ENCODE measurements around the gene DGCR6. TPM values are rescaled to one million over a fixed set of nuclear protein-coding genes. Genes with fewer than 3 reads are reported as not detected.
A peak's percentile ranks its signal among the peaks of the same experiment; 100 is the strongest.
"Not testable (repeated sequence)": the region's sequence is repeated elsewhere in the genome, so short reads cannot be mapped to it uniquely, and the experiment has no call there.

DGCR6 gene
- 0.37 to 1.2 TPM (median 0.88 TPM) in 3 replicates for polyA plus RNA-seq
- 2.0 TPM for polyA plus RNA-seq (2011; ENCODE audit: low read depth)
- polyA plus RNA-seq (2011; cell fraction: cytosol; rRNA removed): 0.64 and 0.97 TPM in 2 replicates
- polyA plus RNA-seq (2011; cell fraction: nucleus; rRNA removed): 2.0 and 3.4 TPM in 2 replicates
- polyA plus RNA-seq (2012; ENCODE audit: low replicate concordance): 0.32 and 2.2 TPM in 2 replicates
- 0.16 to 1.4 TPM (median 0.95 TPM) in 3 replicates for polyA minus RNA-seq
- 2.7 TPM for polyA minus RNA-seq (2011; cell fraction: cytosol; rRNA and poly(A)+ RNA removed)
- 0.39 and 0.95 TPM in 2 replicates for polyA minus RNA-seq (2011; cell fraction: nucleus; rRNA and poly(A)+ RNA removed)

- no peak within 1 kb of the TSS for H3K27ac ChIP-seq (ENCODE audit: control insufficient read depth, insufficient read depth, low read length)
- no peaks in the 10 kb centered on the region for H4K20me1 ChIP-seq (ENCODE audit: control insufficient read depth, extremely low read depth, insufficient read depth, low read length)
- no peaks in the 10 kb centered on the region for H3K9me1 ChIP-seq (ENCODE audit: control insufficient read depth, extremely low read depth, insufficient read depth, low read length)
- no peaks in the 10 kb centered on the region for H3K36me3 ChIP-seq (ENCODE audit: control insufficient read depth in 2 of 2, extremely low read depth in 1 of 2, insufficient read depth in 2 of 2, low read length in 2 of 2)
- no peaks in the 10 kb centered on the region for H3K9me3 ChIP-seq (ENCODE audit: control insufficient read depth, low read depth, low read length)
- dilution Hi-C loops (cut with MboI; ENCODE audit: extremely low pct_ligation_motif_present, low sequenced_read_pairs): no loop called here
- TF ChIP-seq EZH2 (IDR thresholded peaks at IDR 0.05; ENCODE audit: low read length) (no peak), CTCF (optimal IDR thresholded peaks at IDR 0.05 in 1 of 3, IDR thresholded peaks at IDR 0.05 in 1 of 3, conservative IDR thresholded peaks at IDR 0.05 in 1 of 3; ENCODE audit: extremely low read depth in 1 of 3, insufficient read depth in 2 of 3, low read length in 3 of 3) (no peak)
- H2AFZ ChIP-seq (ENCODE audit: control insufficient read depth, low read length): no peak within 1 kb of the TSS
- no peak for FAIRE-seq
- no peaks in the 10 kb centered on the region for H3K79me2 ChIP-seq (ENCODE audit: control insufficient read depth, insufficient read depth, low read length)
- no peak within 1 kb of the TSS for H3K4me2 ChIP-seq (ENCODE audit: control insufficient read depth, extremely low read depth, insufficient read depth, low read depth, low read length)
- no peak within 1 kb of the TSS for H3K9ac ChIP-seq (ENCODE audit: control insufficient read depth, extremely low read depth, insufficient read depth, low read length)
- DNase-seq (ENCODE audit: low read depth, low spot score): no peak
- no peak within 1 kb of the TSS for H3K4me3 ChIP-seq (ENCODE audit: control insufficient read depth in 2 of 3, extremely low read depth in 1 of 3, insufficient read depth in 2 of 3, low read depth in 1 of 3, low read length in 3 of 3)
- no peaks in the 10 kb centered on the region for H3K27me3 ChIP-seq (ENCODE audit: control insufficient read depth, extremely low read depth, insufficient read depth, low read length)
- no peaks in the 10 kb centered on the region for H3K4me1 ChIP-seq (ENCODE audit: control insufficient read depth, extremely low read depth, insufficient read depth, low read length)
Observed at GRCh38 chr22:18905540-18906409, at the start of gene DGCR6. Gene DGCR6 (plus strand): TSS chr22:18906320. CDS start chr22:18906375, 55 bp downstream.

DNA sequence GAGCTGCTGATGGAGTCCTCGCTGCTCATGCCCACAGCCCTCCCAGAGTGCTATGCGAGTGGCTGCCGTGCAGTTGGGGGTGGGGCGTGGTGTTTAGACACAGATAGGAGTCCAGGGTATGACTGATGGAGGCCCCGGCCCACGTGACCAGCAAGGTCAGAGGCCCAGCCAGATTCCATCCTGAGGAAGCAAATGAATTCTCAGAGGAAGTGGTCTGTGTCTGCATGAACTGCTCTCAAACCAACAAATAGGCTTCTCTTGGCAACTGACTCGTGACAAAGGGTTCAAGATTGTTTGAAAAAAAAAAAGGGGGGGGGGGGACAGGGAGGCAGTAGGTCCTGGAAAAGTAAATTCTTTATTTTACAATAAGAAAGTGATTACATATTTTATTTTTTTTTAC lies 46.8 kb upstream of the DGCR6 start:
- FAIRE-seq; dilution Hi-C loops (cut with MboI; ENCODE audit: extremely low pct_ligation_motif_present, low sequenced_read_pairs): not testable (repeated sequence)

GRCh38 chr22:18881260-18881659 lies 24.9 kb upstream of the DGCR6 start:
- H3K4me2 ChIP-seq (ENCODE audit: control insufficient read depth, extremely low read depth, insufficient read depth, low read depth, low read length); H3K9ac ChIP-seq (ENCODE audit: control insufficient read depth, extremely low read depth, insufficient read depth, low read length); H3K4me1 ChIP-seq (ENCODE audit: control insufficient read depth, extremely low read depth, insufficient read depth, low read length); H2AFZ ChIP-seq (ENCODE audit: control insufficient read depth, low read length); H3K36me3 ChIP-seq (ENCODE audit: control insufficient read depth in 2 of 2, extremely low read depth in 1 of 2, insufficient read depth in 2 of 2, low read length in 2 of 2); H3K27me3 ChIP-seq (ENCODE audit: control insufficient read depth, extremely low read depth, insufficient read depth, low read length); H3K4me3 ChIP-seq (ENCODE audit: control insufficient read depth in 2 of 3, extremely low read depth in 1 of 3, insufficient read depth in 2 of 3, low read depth in 1 of 3, low read length in 3 of 3); H3K27ac ChIP-seq (ENCODE audit: control insufficient read depth, insufficient read depth, low read length); H4K20me1 ChIP-seq (ENCODE audit: control insufficient read depth, extremely low read depth, insufficient read depth, low read length); H3K79me2 ChIP-seq (ENCODE audit: control insufficient read depth, insufficient read depth, low read length); FAIRE-seq; dilution Hi-C loops (cut with MboI; ENCODE audit: extremely low pct_ligation_motif_present, low sequenced_read_pairs); H3K9me3 ChIP-seq (ENCODE audit: control insufficient read depth, low read depth, low read length); H3K9me1 ChIP-seq (ENCODE audit: control insufficient read depth, extremely low read depth, insufficient read depth, low read length): not testable (repeated sequence)
- peak; percentile 0 for DNase-seq (ENCODE audit: low read depth, low spot score)

More for the DNA sequence above, 46.8 kb upstream of the DGCR6 start:
- H3K9me3 ChIP-seq (ENCODE audit: control insufficient read depth, low read depth, low read length); H3K4me2 ChIP-seq (ENCODE audit: control insufficient read depth, extremely low read depth, insufficient read depth, low read depth, low read length); H3K4me3 ChIP-seq (ENCODE audit: control insufficient read depth in 2 of 3, extremely low read depth in 1 of 3, insufficient read depth in 2 of 3, low read depth in 1 of 3, low read length in 3 of 3); H3K9me1 ChIP-seq (ENCODE audit: control insufficient read depth, extremely low read depth, insufficient read depth, low read length); H4K20me1 ChIP-seq (ENCODE audit: control insufficient read depth, extremely low read depth, insufficient read depth, low read length); H3K36me3 ChIP-seq (ENCODE audit: control insufficient read depth in 2 of 2, extremely low read depth in 1 of 2, insufficient read depth in 2 of 2, low read length in 2 of 2); H3K27me3 ChIP-seq (ENCODE audit: control insufficient read depth, extremely low read depth, insufficient read depth, low read length); H3K27ac ChIP-seq (ENCODE audit: control insufficient read depth, insufficient read depth, low read length); H3K4me1 ChIP-seq (ENCODE audit: control insufficient read depth, extremely low read depth, insufficient read depth, low read length); H3K79me2 ChIP-seq (ENCODE audit: control insufficient read depth, insufficient read depth, low read length); H2AFZ ChIP-seq (ENCODE audit: control insufficient read depth, low read length); H3K9ac ChIP-seq (ENCODE audit: control insufficient read depth, extremely low read depth, insufficient read depth, low read length); DNase-seq (ENCODE audit: low read depth, low spot score): not testable (repeated sequence)

DNA sequence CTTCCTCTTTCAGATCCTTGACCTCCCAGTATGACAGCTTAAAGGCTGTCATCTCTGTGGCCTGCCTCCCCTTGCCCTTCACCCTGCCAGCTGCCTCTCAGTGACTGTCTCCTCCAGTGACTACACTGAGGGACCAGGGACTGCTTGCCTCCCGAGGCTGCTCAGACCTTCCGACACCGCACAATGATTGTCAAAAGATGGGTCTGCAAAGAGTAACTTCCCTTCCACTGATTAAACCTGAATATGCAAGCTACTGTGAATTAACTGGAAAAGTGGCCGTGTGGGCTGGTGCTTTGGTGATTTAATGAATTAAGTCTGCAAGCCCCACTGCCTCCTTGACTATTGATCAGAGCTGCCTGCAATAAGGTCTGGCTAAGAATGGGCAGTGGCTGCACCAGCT lies 21.7 kb upstream of the DGCR6 start:
- H3K9me1 ChIP-seq (ENCODE audit: control insufficient read depth, extremely low read depth, insufficient read depth, low read length); H3K4me2 ChIP-seq (ENCODE audit: control insufficient read depth, extremely low read depth, insufficient read depth, low read depth, low read length); H3K36me3 ChIP-seq (ENCODE audit: control insufficient read depth in 2 of 2, extremely low read depth in 1 of 2, insufficient read depth in 2 of 2, low read length in 2 of 2); H3K4me1 ChIP-seq (ENCODE audit: control insufficient read depth, extremely low read depth, insufficient read depth, low read length); H3K9me3 ChIP-seq (ENCODE audit: control insufficient read depth, low read depth, low read length); DNase-seq (ENCODE audit: low read depth, low spot score); H3K27me3 ChIP-seq (ENCODE audit: control insufficient read depth, extremely low read depth, insufficient read depth, low read length); H3K9ac ChIP-seq (ENCODE audit: control insufficient read depth, extremely low read depth, insufficient read depth, low read length); H3K27ac ChIP-seq (ENCODE audit: control insufficient read depth, insufficient read depth, low read length); H3K4me3 ChIP-seq (ENCODE audit: control insufficient read depth in 2 of 3, extremely low read depth in 1 of 3, insufficient read depth in 2 of 3, low read depth in 1 of 3, low read length in 3 of 3); FAIRE-seq; H2AFZ ChIP-seq (ENCODE audit: control insufficient read depth, low read length); dilution Hi-C loops (cut with MboI; ENCODE audit: extremely low pct_ligation_motif_present, low sequenced_read_pairs); H4K20me1 ChIP-seq (ENCODE audit: control insufficient read depth, extremely low read depth, insufficient read depth, low read length); H3K79me2 ChIP-seq (ENCODE audit: control insufficient read depth, insufficient read depth, low read length): not testable (repeated sequence)
